ENCODE results near the gene NACC1. TPM values are rescaled to one million over a fixed set of nuclear protein-coding genes. Genes with fewer than 3 reads are reported as not detected.

The NACC1 gene
- total and polyA plus RNA-seq, 2 of the 13 experiments (the other 11 are each of a cell fraction or from before 2014, with no cell fraction given) = 31.8 to 42.3 TPM

DNA sequence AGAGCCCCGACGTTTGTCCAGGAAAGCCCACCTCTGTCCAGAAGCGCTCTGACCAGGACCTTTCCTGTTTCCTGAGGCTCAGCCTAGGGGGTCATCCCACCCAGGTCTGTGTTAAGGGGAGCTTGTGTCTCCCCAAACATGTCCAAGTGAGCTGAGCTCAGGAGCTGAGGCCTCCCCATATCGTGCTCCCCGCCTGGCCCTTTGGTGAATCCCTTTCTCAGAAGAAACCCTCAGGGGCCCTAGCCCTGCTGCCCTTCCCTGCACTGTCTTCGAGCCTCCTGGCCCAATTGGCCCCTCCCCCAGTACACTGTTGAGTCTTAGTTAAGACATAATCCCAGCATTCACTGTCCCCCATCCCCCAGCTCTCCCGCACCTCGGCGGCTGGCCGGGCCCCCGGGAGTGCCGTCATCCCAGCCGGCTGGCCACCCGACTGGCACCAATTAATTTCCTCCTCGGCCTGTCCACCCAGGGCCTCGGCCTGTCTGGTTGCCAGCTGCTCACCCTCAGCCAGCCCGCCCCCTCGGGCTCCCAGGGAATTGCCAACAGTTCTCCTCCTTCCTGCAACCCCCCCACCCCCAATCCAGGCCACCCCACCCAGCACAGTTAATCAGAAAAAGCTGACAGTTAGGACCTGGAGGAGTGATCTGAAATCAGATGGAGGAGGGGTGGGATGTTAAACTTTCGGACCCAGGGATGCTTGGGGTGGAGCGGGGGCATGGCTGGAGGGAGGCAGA is 45.7 kb downstream of the NACC1 start (continued):
- TF ChIP-seq, protein P1, sequence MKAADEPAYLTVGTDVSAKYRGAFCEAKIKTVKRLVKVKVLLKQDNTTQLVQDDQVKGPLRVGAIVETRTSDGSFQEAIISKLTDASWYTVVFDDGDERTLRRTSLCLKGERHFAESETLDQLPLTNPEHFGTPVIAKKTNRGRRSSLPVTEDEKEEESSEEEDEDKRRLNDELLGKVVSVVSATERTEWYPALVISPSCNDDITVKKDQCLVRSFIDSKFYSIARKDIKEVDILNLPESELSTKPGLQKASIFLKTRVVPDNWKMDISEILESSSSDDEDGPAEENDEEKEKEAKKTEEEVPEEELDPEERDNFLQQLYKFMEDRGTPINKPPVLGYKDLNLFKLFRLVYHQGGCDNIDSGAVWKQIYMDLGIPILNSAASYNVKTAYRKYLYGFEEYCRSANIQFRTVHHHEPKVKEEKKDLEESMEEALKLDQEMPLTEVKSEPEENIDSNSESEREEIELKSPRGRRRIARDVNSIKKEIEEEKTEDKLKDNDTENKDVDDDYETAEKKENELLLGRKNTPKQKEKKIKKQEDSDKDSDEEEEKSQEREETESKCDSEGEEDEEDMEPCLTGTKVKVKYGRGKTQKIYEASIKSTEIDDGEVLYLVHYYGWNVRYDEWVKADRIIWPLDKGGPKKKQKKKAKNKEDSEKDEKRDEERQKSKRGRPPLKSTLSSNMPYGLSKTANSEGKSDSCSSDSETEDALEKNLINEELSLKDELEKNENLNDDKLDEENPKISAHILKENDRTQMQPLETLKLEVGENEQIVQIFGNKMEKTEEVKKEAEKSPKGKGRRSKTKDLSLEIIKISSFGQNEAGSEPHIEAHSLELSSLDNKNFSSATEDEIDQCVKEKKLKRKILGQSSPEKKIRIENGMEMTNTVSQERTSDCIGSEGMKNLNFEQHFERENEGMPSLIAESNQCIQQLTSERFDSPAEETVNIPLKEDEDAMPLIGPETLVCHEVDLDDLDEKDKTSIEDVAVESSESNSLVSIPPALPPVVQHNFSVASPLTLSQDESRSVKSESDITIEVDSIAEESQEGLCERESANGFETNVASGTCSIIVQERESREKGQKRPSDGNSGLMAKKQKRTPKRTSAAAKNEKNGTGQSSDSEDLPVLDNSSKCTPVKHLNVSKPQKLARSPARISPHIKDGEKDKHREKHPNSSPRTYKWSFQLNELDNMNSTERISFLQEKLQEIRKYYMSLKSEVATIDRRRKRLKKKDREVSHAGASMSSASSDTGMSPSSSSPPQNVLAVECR (CRISPR knock-in tag; IDR thresholded peaks at IDR 0.05; ENCODE audit: borderline replicate concordance) = no peak
- TF ChIP-seq KDM6A (CRISPR knock-in tag; IDR thresholded peaks at IDR 0.05; ENCODE audit: low read depth) (no peak), NFE2L2 (IDR thresholded peaks at IDR 0.05; ENCODE audit: low read length) (no peak), HMGA1 (CRISPR knock-in tag; conservative IDR thresholded peaks at IDR 0.05) (no peak), U2AF2 (IDR thresholded peaks at IDR 0.05; ENCODE audit: low read depth, low read length) (no peak), ZFX (CRISPR knock-in tag; IDR thresholded peaks at IDR 0.05; ENCODE audit: low read depth) (peak; percentile 14; the same call in 1 of the 2 replicates), NCOA5 (CRISPR knock-in tag; IDR thresholded peaks at IDR 0.05) (no peak), ZNF430 (CRISPR knock-in tag; IDR thresholded peaks at IDR 0.05) (no peak), TAF1 (CRISPR knock-in tag; IDR thresholded peaks at IDR 0.05) (no peak; the same call in none of the 2 replicates), ZNF253 (CRISPR knock-in tag; IDR thresholded peaks at IDR 0.05; ENCODE audit: borderline replicate concordance) (no peak), ZNF776 (CRISPR knock-in tag; IDR thresholded peaks at IDR 0.05) (no peak), RARG (CRISPR knock-in tag; IDR thresholded peaks at IDR 0.05; ENCODE audit: low read depth) (no peak), ZNF547 (CRISPR knock-in tag; IDR thresholded peaks at IDR 0.05) (no peak; the same call in 1 of the 2 replicates), ZNF652 (CRISPR knock-in tag; IDR thresholded peaks at IDR 0.05; ENCODE audit: borderline replicate concordance, low read depth) (no peak), SNAPC2 (CRISPR knock-in tag; IDR thresholded peaks at IDR 0.05) (no peak), ZBTB38 (CRISPR knock-in tag; IDR thresholded peaks at IDR 0.05) (no peak)
- TF ChIP-seq, protein P2, sequence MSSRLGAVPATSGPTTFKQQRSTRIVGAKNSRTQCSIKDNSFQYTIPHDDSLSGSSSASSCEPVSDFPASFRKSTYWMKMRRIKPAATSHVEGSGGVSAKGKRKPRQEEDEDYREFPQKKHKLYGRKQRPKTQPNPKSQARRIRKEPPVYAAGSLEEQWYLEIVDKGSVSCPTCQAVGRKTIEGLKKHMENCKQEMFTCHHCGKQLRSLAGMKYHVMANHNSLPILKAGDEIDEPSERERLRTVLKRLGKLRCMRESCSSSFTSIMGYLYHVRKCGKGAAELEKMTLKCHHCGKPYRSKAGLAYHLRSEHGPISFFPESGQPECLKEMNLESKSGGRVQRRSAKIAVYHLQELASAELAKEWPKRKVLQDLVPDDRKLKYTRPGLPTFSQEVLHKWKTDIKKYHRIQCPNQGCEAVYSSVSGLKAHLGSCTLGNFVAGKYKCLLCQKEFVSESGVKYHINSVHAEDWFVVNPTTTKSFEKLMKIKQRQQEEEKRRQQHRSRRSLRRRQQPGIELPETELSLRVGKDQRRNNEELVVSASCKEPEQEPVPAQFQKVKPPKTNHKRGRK (CRISPR knock-in tag; IDR thresholded peaks at IDR 0.05) = no peak
- TF ChIP-seq, protein P3, sequence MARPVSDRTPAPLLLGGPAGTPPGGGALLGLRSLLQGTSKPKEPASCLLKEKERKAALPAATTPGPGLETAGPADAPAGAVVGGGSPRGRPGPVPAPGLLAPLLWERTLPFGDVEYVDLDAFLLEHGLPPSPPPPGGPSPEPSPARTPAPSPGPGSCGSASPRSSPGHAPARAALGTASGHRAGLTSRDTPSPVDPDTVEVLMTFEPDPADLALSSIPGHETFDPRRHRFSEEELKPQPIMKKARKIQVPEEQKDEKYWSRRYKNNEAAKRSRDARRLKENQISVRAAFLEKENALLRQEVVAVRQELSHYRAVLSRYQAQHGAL (CRISPR knock-in tag; IDR thresholded peaks at IDR 0.05; ENCODE audit: not compliant biosample characterization) = no peak
- TF ChIP-seq, protein P4, sequence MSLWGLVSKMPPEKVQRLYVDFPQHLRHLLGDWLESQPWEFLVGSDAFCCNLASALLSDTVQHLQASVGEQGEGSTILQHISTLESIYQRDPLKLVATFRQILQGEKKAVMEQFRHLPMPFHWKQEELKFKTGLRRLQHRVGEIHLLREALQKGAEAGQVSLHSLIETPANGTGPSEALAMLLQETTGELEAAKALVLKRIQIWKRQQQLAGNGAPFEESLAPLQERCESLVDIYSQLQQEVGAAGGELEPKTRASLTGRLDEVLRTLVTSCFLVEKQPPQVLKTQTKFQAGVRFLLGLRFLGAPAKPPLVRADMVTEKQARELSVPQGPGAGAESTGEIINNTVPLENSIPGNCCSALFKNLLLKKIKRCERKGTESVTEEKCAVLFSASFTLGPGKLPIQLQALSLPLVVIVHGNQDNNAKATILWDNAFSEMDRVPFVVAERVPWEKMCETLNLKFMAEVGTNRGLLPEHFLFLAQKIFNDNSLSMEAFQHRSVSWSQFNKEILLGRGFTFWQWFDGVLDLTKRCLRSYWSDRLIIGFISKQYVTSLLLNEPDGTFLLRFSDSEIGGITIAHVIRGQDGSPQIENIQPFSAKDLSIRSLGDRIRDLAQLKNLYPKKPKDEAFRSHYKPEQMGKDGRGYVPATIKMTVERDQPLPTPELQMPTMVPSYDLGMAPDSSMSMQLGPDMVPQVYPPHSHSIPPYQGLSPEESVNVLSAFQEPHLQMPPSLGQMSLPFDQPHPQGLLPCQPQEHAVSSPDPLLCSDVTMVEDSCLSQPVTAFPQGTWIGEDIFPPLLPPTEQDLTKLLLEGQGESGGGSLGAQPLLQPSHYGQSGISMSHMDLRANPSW (CRISPR knock-in tag; IDR thresholded peaks at IDR 0.05; ENCODE audit: borderline replicate concordance) = no peak
- TF ChIP-seq, protein P5, sequence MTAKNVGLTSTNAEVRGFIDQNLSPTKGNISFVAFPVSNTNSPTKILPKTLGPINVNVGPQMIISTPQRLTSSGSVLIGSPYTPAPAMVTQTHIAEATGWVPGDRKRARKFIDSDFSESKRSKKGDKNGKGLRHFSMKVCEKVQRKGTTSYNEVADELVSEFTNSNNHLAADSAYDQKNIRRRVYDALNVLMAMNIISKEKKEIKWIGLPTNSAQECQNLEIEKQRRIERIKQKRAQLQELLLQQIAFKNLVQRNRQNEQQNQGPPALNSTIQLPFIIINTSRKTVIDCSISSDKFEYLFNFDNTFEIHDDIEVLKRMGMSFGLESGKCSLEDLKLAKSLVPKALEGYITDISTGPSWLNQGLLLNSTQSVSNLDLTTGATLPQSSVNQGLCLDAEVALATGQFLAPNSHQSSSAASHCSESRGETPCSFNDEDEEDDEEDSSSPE (CRISPR knock-in tag; IDR thresholded peaks at IDR 0.05) = no peak

Data from HepG2 (cell line).